Endothelial cell of umbilical vein (primary cell): ENCODE data around the gene CHRNA3. TPM values are rescaled to one million over a fixed set of nuclear protein-coding genes. Genes with fewer than 3 reads are reported as not detected.

ENCODE experiments used
- BruUV-seq: library from RNA; stranded (reverse); fragments of 400-500 nt; replicated peaks from 2 replicates; lab custom pipeline; 2021; lab: Mats Ljungman, UMichigan
- CTCF ChIA-PET: fragments of 300-600, 350-600 bp; sonication (Branson Sonifier 250); formaldehyde crosslinking; loops from one replicate; lab custom pipeline; 2021; ENCODE audit warnings: antibody characterized with exemption, inconsistent platforms; lab: Charles Lee
- POLR2A ChIA-PET: fragments of 300-600, 350-600 bp; sonication (Branson Sonifier 250); formaldehyde crosslinking; loops from one replicate; lab custom pipeline; 2021; ENCODE audit warnings: antibody characterized with exemption, inconsistent platforms; lab: Charles Lee
- DNase-seq: peaks from one replicate; pipeline ENCODE4 v3.0.0-alpha.2; 2011; ENCODE audit warnings: low read depth, low spot score
- FAIRE-seq: peaks from 2 replicates; lab custom pipeline; 2011; peaks lifted over from hg19 to GRCh38; lab: Jason Lieb, UNC
- H2AFZ ChIP-seq: 2 replicates; pipeline ENCODE4 v1.6.0; 2012; ENCODE audit warnings: low read depth, low read length, control low read depth, inconsistent platforms
- H3K27ac ChIP-seq: 2 replicates; pipeline ENCODE4 v1.5.1; 2011; ENCODE audit warnings: low read depth, mild to moderate bottlenecking, control low read depth, low read length, moderate library complexity; ENCODE audit not compliant: insufficient read depth
- H3K27me3 ChIP-seq, 2 experiments: 2 replicates each; pipeline versions ENCODE4 v1.6.0 to v1.6.1; 2011; ENCODE audit warnings: low read length in 2 of 2, mixed read lengths in 1 of 2; ENCODE audit not compliant: control insufficient read depth in 2 of 2, insufficient read depth in 2 of 2
- H3K36me3 ChIP-seq, 2 experiments: 2 replicates in 1 of 2; 3 replicates in 1 of 2; pipeline ENCODE4 v1.5.1; 2011; ENCODE audit warnings: low read length in 2 of 2, mild to moderate bottlenecking in 1 of 2, moderate library complexity in 1 of 2; ENCODE audit not compliant: control insufficient read depth in 2 of 2, insufficient read depth in 2 of 2; ENCODE audit errors: extremely low read depth in 1 of 2
- H3K4me1 ChIP-seq: 3 replicates; pipeline ENCODE4 v1.5.1; 2011; ENCODE audit warnings: mild to moderate bottlenecking, low read length; ENCODE audit not compliant: control insufficient read depth, insufficient read depth; ENCODE audit errors: extremely low read depth
- H3K4me2 ChIP-seq: 2 replicates; pipeline ENCODE4 v1.6.1; 2011; ENCODE audit warnings: low read length, control low read depth, mixed read lengths; ENCODE audit not compliant: insufficient read depth
- H3K4me3 ChIP-seq, 3 experiments: fragments of 200-600 bp in 1 of 3; sonication (generic), shearing (Covaris generic) in 1 of 3; replicated peaks in 1 of 3; 2 replicates each; pipeline ENCODE4 v1.5.1; 2011 to 2016; ENCODE audit warnings: control low read depth in 3 of 3, low read length in 3 of 3, mild to moderate bottlenecking in 2 of 3, inconsistent platforms in 1 of 3, low read depth in 1 of 3, moderate library complexity in 1 of 3; ENCODE audit not compliant: insufficient read depth in 1 of 3
- H3K79me2 ChIP-seq: 2 replicates; pipeline ENCODE4 v1.6.0; 2012; ENCODE audit warnings: low read length, inconsistent platforms; ENCODE audit not compliant: control insufficient read depth, insufficient read depth
- H3K9ac ChIP-seq: replicated peaks from 2 replicates; pipeline ENCODE3; 2011; ENCODE audit warnings: low read length, control low read depth; ENCODE audit not compliant: insufficient read depth; ENCODE audit errors: extremely low read depth
- H3K9me1 ChIP-seq: replicated peaks from 3 replicates; pipeline ENCODE4 v1.6.0; 2011; ENCODE audit warnings: mild to moderate bottlenecking, low read length; ENCODE audit not compliant: control insufficient read depth, insufficient read depth; ENCODE audit errors: extremely low read depth
- H3K9me3 ChIP-seq: replicated peaks from 2 replicates; pipeline ENCODE4 v1.5.1; 2012; ENCODE audit warnings: low read length, inconsistent platforms; ENCODE audit not compliant: control insufficient read depth, insufficient read depth
- H4K20me1 ChIP-seq: replicated peaks from 2 replicates; pipeline ENCODE3; 2011; ENCODE audit warnings: mild to moderate bottlenecking, low read length; ENCODE audit not compliant: control insufficient read depth, insufficient read depth; ENCODE audit errors: extremely low read depth
- EZH2 ChIP-seq: IDR thresholded peaks from 2 replicates; pipeline ENCODE4 v1.6.1; 2012; ENCODE audit warnings: borderline replicate concordance, low read depth, mild to moderate bottlenecking, moderate library complexity, low read length, inconsistent platforms; ENCODE audit not compliant: severe bottlenecking
- FOS ChIP-seq: IDR thresholded peaks from 2 replicates; pipeline ENCODE4 v1.6.1; 2011; ENCODE audit warnings: mild to moderate bottlenecking, low read length, moderate library complexity, borderline replicate concordance; ENCODE audit not compliant: insufficient read depth
- GATA2 ChIP-seq: IDR thresholded peaks from 2 replicates; pipeline ENCODE4 v1.7.0; 2011; ENCODE audit warnings: low read depth, mild to moderate bottlenecking, moderate library complexity, mixed read lengths, low read length; ENCODE audit not compliant: insufficient read length, insufficient read depth
- JUN ChIP-seq: IDR thresholded peaks from 2 replicates; pipeline ENCODE4 v1.6.1; 2011; ENCODE audit warnings: borderline replicate concordance, low read depth; ENCODE audit not compliant: insufficient read length, insufficient read depth
- MYC ChIP-seq: IDR thresholded peaks from one replicate; pipeline ENCODE4 v1.6.1; 2011; ENCODE audit warnings: mild to moderate bottlenecking, low read depth, low read length
- POLR2A ChIP-seq: IDR thresholded peaks from 2 replicates; pipeline ENCODE4 v1.6.1; 2012; ENCODE audit warnings: low read depth, mild to moderate bottlenecking, control low read depth, low read length
- POLR2AphosphoS5 ChIP-seq: IDR thresholded peaks from 2 replicates; pipeline ENCODE4 v1.6.1; 2012; ENCODE audit warnings: low read depth, mild to moderate bottlenecking, control low read depth, low read length, moderate library complexity; ENCODE audit not compliant: insufficient read depth
- dilution Hi-C: fragments of 300-500 bp; cut with MboI; formaldehyde crosslinking; loops from one replicate; pipeline ENCODE4 v1.15.0; 2019; ENCODE audit warnings: low sequenced_read_pairs; ENCODE audit not compliant: extremely low pct_ligation_motif_present
- intact Hi-C: fragments of 100-400 bp; cut with micrococcal nuclease; formaldehyde crosslinking; loops from one replicate; pipeline ENCODE4 v1.10.0; 2022
- polyA plus RNA-seq, 4 experiments: library from polyadenylated mRNA; depleted of rRNA in 3 of 4; stranded (reverse) in 3 of 4; unstranded in 1 of 4; fragments of >200 nt; gene quantifications; 2 replicates each; pipeline versions ENCODE4 v1.2.1 to v1.2.3, GENCODE V29; 2011 to 2012; ENCODE audit warnings: missing spikeins in 1 of 4
- total RNA-seq: library from RNA; stranded (reverse); gene quantifications from 2 replicates; pipeline ENCODE4 v1.2.3, GENCODE V29; 2021
- TF ChIP-seq, protein P1 (sequence below): IDR thresholded peaks from 2 replicates; pipeline ENCODE4 v1.6.1; 2011; ENCODE audit not compliant: insufficient read depth, insufficient read length
- TF ChIP-seq, protein P2 (sequence below), 2 donors: IDR thresholded peaks; 1 replicate in 1 of 2; 2 replicates in 1 of 2; pipeline ENCODE4 v1.5.1; 2011; ENCODE audit warnings: low read length in 2 of 2, mild to moderate bottlenecking in 2 of 2, moderate library complexity in 2 of 2, control low read depth in 1 of 2, inconsistent platforms in 1 of 2, low read depth in 1 of 2; ENCODE audit not compliant: insufficient read depth in 1 of 2; ENCODE audit errors: extremely low read depth in 1 of 2

CHRNA3 gene
- total and polyA plus RNA-seq, 2 donors (not counting 3 experiments of a cell fraction or from before 2014, with no cell fraction given): not detected

DNA sequence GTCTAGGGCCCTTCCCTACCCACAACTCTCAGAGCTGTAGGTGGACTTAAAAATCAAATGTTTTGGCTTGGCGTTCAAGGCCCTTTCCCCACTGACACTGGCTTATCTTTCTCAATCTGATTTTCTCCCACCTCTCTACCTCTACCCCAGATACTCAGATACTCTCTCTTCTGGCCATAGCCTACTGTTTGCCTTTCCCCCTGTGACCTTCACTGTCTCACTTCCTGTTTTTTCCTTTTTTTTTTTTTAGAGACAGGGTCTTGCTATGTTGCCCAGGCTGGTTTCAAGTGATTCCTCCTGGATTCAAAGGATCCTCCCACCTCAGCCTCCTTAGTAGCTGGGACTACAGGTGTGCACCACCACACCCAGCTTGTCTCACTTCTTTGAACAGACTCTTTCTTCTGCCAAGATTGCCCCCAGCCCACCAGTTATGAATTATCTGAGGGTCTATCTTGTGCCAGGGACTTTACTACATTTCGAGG lies 15.6 kb upstream of the CHRNA3 start:
- TF ChIP-seq, protein P1, sequence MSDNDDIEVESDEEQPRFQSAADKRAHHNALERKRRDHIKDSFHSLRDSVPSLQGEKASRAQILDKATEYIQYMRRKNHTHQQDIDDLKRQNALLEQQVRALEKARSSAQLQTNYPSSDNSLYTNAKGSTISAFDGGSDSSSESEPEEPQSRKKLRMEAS: no peak
- TF ChIP-seq FOS (no peak), POLR2A (no peak), MYC (no peak), POLR2AphosphoS5 (no peak), JUN (no peak), EZH2 (no peak), GATA2 (no peak)
- TF ChIP-seq, protein P2, sequence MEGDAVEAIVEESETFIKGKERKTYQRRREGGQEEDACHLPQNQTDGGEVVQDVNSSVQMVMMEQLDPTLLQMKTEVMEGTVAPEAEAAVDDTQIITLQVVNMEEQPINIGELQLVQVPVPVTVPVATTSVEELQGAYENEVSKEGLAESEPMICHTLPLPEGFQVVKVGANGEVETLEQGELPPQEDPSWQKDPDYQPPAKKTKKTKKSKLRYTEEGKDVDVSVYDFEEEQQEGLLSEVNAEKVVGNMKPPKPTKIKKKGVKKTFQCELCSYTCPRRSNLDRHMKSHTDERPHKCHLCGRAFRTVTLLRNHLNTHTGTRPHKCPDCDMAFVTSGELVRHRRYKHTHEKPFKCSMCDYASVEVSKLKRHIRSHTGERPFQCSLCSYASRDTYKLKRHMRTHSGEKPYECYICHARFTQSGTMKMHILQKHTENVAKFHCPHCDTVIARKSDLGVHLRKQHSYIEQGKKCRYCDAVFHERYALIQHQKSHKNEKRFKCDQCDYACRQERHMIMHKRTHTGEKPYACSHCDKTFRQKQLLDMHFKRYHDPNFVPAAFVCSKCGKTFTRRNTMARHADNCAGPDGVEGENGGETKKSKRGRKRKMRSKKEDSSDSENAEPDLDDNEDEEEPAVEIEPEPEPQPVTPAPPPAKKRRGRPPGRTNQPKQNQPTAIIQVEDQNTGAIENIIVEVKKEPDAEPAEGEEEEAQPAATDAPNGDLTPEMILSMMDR (IDR thresholded peaks at IDR 0.05; ENCODE audit: extremely low read depth in 1 of 2, insufficient read depth in 1 of 2, low read depth in 1 of 2, low read length in 2 of 2): no peak
- Histone ChIP-seq H3K4me3 (no peak overlapping the region), H4K20me1 (no peaks in the 10 kb centered on the region), H3K27ac (no peak overlapping the region), H3K36me3 (no peaks in the 10 kb centered on the region), H2AFZ (no peak overlapping the region), H3K79me2 (no peaks in the 10 kb centered on the region), H3K9ac (no peak overlapping the region), H3K4me2 (no peak overlapping the region), H3K4me1 (peaks cover 2% of the 10 kb centered on the region), H3K9me1 (no peaks in the 10 kb centered on the region), H3K27me3 (peaks cover 5 to 6% of the 10 kb centered on the region in 2 experiments), H3K9me3 (no peaks in the 10 kb centered on the region)
- ChIA-PET CTCF (interaction anchor here (0.7 to 1.3 kb wide), 2 partner anchors 41 to 102 kb away, joined by 3 read pairs; no protein-coding TSS in a partner anchor), POLR2A (no interaction called here)
- dilution Hi-C loops: no loop called here
- BruUV-seq: no TSS peak
- DNase-seq: no peak
- intact Hi-C loops: no loop called here
- FAIRE-seq: no peak
